H1 (cell line): ENCODE data around the gene XPNPEP2. TPM values are rescaled to one million over a fixed set of nuclear protein-coding genes. Genes with fewer than 3 reads are reported as not detected.

Experiments used
- CTCF ChIA-PET: fragments of 300-600 bp; sonication (Branson Sonifier 250); formaldehyde crosslinking; loops from one replicate; lab custom pipeline; 2021; ENCODE audit not compliant: partially characterized antibody; lab: Charles Lee
- POLR2A ChIA-PET: fragments of 300-600 bp; sonication (Branson Sonifier 250); formaldehyde crosslinking; loops from one replicate; lab custom pipeline; 2021; ENCODE audit warnings: inconsistent platforms; ENCODE audit not compliant: partially characterized antibody; lab: Charles Lee
- DNase-seq, 2 experiments: peaks; one replicate each; pipeline versions ENCODE4 v3.0.0 to v3.0.0-alpha.2; 2010 to 2022; ENCODE audit warnings: low spot score in 2 of 2, low read depth in 1 of 2, mixed read lengths in 1 of 2
- FAIRE-seq: peaks from 2 replicates; lab custom pipeline; 2011; peaks lifted over from hg19 to GRCh38; lab: Jason Lieb, UNC
- H2AFZ ChIP-seq: 2 replicates; pipeline ENCODE4 v1.8.1; 2012; ENCODE audit warnings: low read length, inconsistent platforms
- H2AK5ac ChIP-seq: 2 replicates; pipeline ENCODE4 v1.6.1; 2013; ENCODE audit warnings: low read depth, low read length
- H2BK120ac ChIP-seq: replicated peaks from 2 replicates; pipeline ENCODE3; 2013; ENCODE audit warnings: low read depth, low read length, inconsistent platforms
- H2BK12ac ChIP-seq: 2 replicates; pipeline ENCODE4 v1.6.1; 2013; ENCODE audit warnings: low read depth, low read length
- H2BK15ac ChIP-seq: 2 replicates; pipeline ENCODE4 v1.6.1; 2013; ENCODE audit warnings: low read length
- H2BK20ac ChIP-seq: 2 replicates; pipeline ENCODE4 v1.6.1; 2013; ENCODE audit warnings: low read length
- H2BK5ac ChIP-seq: 2 replicates; pipeline ENCODE4 v1.6.1; 2013; ENCODE audit warnings: low read depth, low read length
- H3K14ac ChIP-seq: 2 replicates; pipeline ENCODE4 v1.6.1; 2013; ENCODE audit warnings: inconsistent platforms; ENCODE audit not compliant: insufficient read length
- H3K18ac ChIP-seq: 2 replicates; pipeline ENCODE4 v1.6.1; 2013; ENCODE audit warnings: low read length; ENCODE audit errors: extremely low read depth
- H3K23ac ChIP-seq: 2 replicates; pipeline ENCODE4 v1.6.1; 2013; ENCODE audit warnings: inconsistent platforms; ENCODE audit not compliant: insufficient read length
- H3K23me2 ChIP-seq: 2 replicates; pipeline ENCODE4 v1.6.1; 2013; ENCODE audit warnings: low read depth, low read length
- H3K27ac ChIP-seq: 2 replicates; pipeline ENCODE4 v1.6.1; 2011; ENCODE audit warnings: low read depth, low read length, inconsistent platforms
- H3K27me3 ChIP-seq, 4 experiments: replicated peaks in 1 of 4; 1 replicate in 1 of 4; 2 replicates in 3 of 4; pipeline versions ENCODE4 v1.6.1 to v1.8.1; 2011 to 2013; ENCODE audit warnings: low read length in 3 of 4, mild to moderate bottlenecking in 3 of 4, inconsistent platforms in 2 of 4, mixed read lengths in 2 of 4, moderate library complexity in 1 of 4; ENCODE audit not compliant: control insufficient read depth in 3 of 4, insufficient read depth in 3 of 4; ENCODE audit errors: extremely low read depth in 1 of 4
- H3K36me3 ChIP-seq, 4 experiments: 2 replicates each; pipeline versions ENCODE4 v1.6.1 to v1.8.1; 2011 to 2013; ENCODE audit warnings: mild to moderate bottlenecking in 4 of 4, low read length in 3 of 4, moderate library complexity in 2 of 4, control low read depth in 1 of 4, inconsistent platforms in 1 of 4; ENCODE audit not compliant: insufficient read depth in 4 of 4, control insufficient read depth in 2 of 4
- H3K4ac ChIP-seq: replicated peaks from 2 replicates; pipeline ENCODE3; 2013; ENCODE audit warnings: low read length, low read depth, mixed read lengths, inconsistent platforms; ENCODE audit not compliant: insufficient read length
- H3K4me1 ChIP-seq, 4 experiments: replicated peaks in 1 of 4; 1 replicate in 1 of 4; 2 replicates in 3 of 4; pipeline versions ENCODE4 v1.6.1 to v1.8.1; 2011 to 2013; ENCODE audit warnings: low read length in 3 of 4, inconsistent platforms in 2 of 4, mixed read lengths in 1 of 4; ENCODE audit not compliant: insufficient read depth in 4 of 4, control insufficient read depth in 3 of 4
- H3K4me2 ChIP-seq, 2 experiments: 2 replicates each; pipeline versions ENCODE4 v1.6.1 to v1.8.1; 2011 to 2013; ENCODE audit warnings: low read depth in 2 of 2, low read length in 2 of 2, control low read depth in 1 of 2, inconsistent platforms in 1 of 2, mild to moderate bottlenecking in 1 of 2; ENCODE audit not compliant: insufficient read depth in 1 of 2
- H3K4me3 ChIP-seq, 4 experiments: fragments of 200-600, 300-600 bp in 1 of 4; sonication (generic), shearing (Covaris generic), sonication (Bioruptor Twin) in 1 of 4; 2 replicates each; pipeline versions ENCODE4 v1.5.1 to v1.8.1; 2011 to 2016; ENCODE audit warnings: low read length in 4 of 4, low read depth in 3 of 4, control low read depth in 2 of 4, inconsistent platforms in 2 of 4, mild to moderate bottlenecking in 2 of 4, mixed read lengths in 1 of 4, moderate library complexity in 1 of 4; ENCODE audit not compliant: insufficient read depth in 2 of 4; ENCODE audit errors: extremely low read depth in 1 of 4
- H3K56ac ChIP-seq: replicated peaks from 2 replicates; pipeline ENCODE3; 2013; ENCODE audit warnings: low read depth, mild to moderate bottlenecking, mixed read lengths, low read length, inconsistent platforms; ENCODE audit not compliant: insufficient read length
- H3K79me1 ChIP-seq: 2 replicates; pipeline ENCODE4 v1.6.1; 2013; ENCODE audit warnings: low read depth, low read length, control low read depth
- H3K79me2 ChIP-seq, 2 experiments: 2 replicates each; pipeline versions ENCODE4 v1.6.1 to v1.8.1; 2012 to 2013; ENCODE audit warnings: low read length in 2 of 2, mild to moderate bottlenecking in 2 of 2, inconsistent platforms in 1 of 2; ENCODE audit not compliant: insufficient read depth in 2 of 2, control insufficient read depth in 1 of 2
- H3K9ac ChIP-seq, 4 experiments: replicated peaks in 1 of 4; 1 replicate in 1 of 4; 2 replicates in 3 of 4; pipeline versions ENCODE4 v1.6.1 to v1.8.1; 2011 to 2013; ENCODE audit warnings: low read depth in 3 of 4, low read length in 3 of 4, control low read depth in 2 of 4, mild to moderate bottlenecking in 2 of 4, moderate library complexity in 2 of 4, inconsistent platforms in 1 of 4; ENCODE audit errors: extremely low read depth in 1 of 4
- H3K9me3 ChIP-seq, 2 experiments: 2 replicates each; pipeline versions ENCODE4 v1.6.1 to v1.8.1; 2012 to 2013; ENCODE audit warnings: mild to moderate bottlenecking in 2 of 2, moderate library complexity in 2 of 2, control low read depth in 1 of 2, inconsistent platforms in 1 of 2, low read depth in 1 of 2, low read length in 1 of 2, mixed read lengths in 1 of 2; ENCODE audit not compliant: insufficient read depth in 2 of 2
- H4K20me1 ChIP-seq, 2 experiments: replicated peaks in 1 of 2; 2 replicates each; pipeline versions ENCODE3 to v1.8.1; 2011 to 2013; ENCODE audit warnings: inconsistent platforms in 2 of 2, low read length in 2 of 2, mild to moderate bottlenecking in 1 of 2; ENCODE audit not compliant: insufficient read depth in 2 of 2, control insufficient read depth in 1 of 2
- H4K5ac ChIP-seq: 2 replicates; pipeline ENCODE4 v1.6.1; 2013; ENCODE audit warnings: low read length, low read depth, mixed read lengths, inconsistent platforms; ENCODE audit not compliant: insufficient read length
- H4K8ac ChIP-seq: 2 replicates; pipeline ENCODE4 v1.8.0; 2013; ENCODE audit warnings: mild to moderate bottlenecking, moderate library complexity, low read length, inconsistent platforms; ENCODE audit not compliant: insufficient read depth; ENCODE audit errors: extremely low read depth
- H4K91ac ChIP-seq: replicated peaks from 2 replicates; pipeline ENCODE3; 2013; ENCODE audit warnings: low read length, mixed read lengths, inconsistent platforms; ENCODE audit not compliant: insufficient read length
- HDAC6 ChIP-seq: IDR thresholded peaks from one replicate; pipeline ENCODE4 v1.7.1; 2012; ENCODE audit warnings: low read depth, mild to moderate bottlenecking, inconsistent platforms, low read length, moderate library complexity
- JUN ChIP-seq: IDR thresholded peaks from 2 replicates; pipeline ENCODE4 v1.6.1; 2011; ENCODE audit warnings: low read depth, mild to moderate bottlenecking, improper control_type of control experiment, low read length
- POLR2A ChIP-seq, 2 experiments: IDR thresholded peaks; 1 replicate in 1 of 2; 2 replicates in 1 of 2; pipeline ENCODE4 v1.6.1; 2011; ENCODE audit warnings: low read depth in 2 of 2, low read length in 2 of 2, mild to moderate bottlenecking in 2 of 2; ENCODE audit errors: control extremely low read depth in 1 of 2
- SUZ12 ChIP-seq: fragments of 200-600 bp; sonication (generic); IDR thresholded peaks from 2 replicates; pipeline ENCODE4 v1.6.1; 2012; ENCODE audit warnings: mild to moderate bottlenecking, inconsistent platforms, low read length, moderate library complexity, mixed read lengths
- TAF7 ChIP-seq: optimal IDR thresholded peaks from 2 replicates; pipeline ENCODE3; 2011; ENCODE audit warnings: low read depth, mild to moderate bottlenecking, inconsistent platforms, low read length, moderate library complexity, borderline replicate concordance
- WGBS, 2 experiments: shearing (Covaris generic) in 1 of 2; methylation state at CpG; one replicate each; pipeline versions ENCODE4 v1.1.6 to v1.1.7; 2013 to 2015; ENCODE audit warnings: low lambda C conversion rate in 2 of 2, mixed read lengths in 2 of 2, inconsistent platforms in 1 of 2, low coverage in 1 of 2, missing lambda C conversion rate in 1 of 2; ENCODE audit not compliant: insufficient replicate concordance in 2 of 2, insufficient coverage in 1 of 2, insufficient read length in 1 of 2; ENCODE audit errors: extremely low coverage in 1 of 2, missing lambda C conversion rate in 1 of 2; 5-methylcytosine and 5-hydroxymethylcytosine counted together
- polyA plus RNA-seq, 7 experiments: library from polyadenylated mRNA; depleted of rRNA in 3 of 7; stranded (reverse) in 5 of 7; unstranded in 2 of 7; fragments of >200 nt in 5 of 7; fragments of 200-250 nt in 2 of 7; gene quantifications; 1 replicate in 5 of 7; 2 replicates in 1 of 7; 4 replicates in 1 of 7; pipeline versions ENCODE4 v1.2.1 to v1.2.3, GENCODE V29; 2011 to 2013; ENCODE audit warnings: missing spikeins in 2 of 7, mixed read lengths in 2 of 7
- total RNA-seq: library from RNA; stranded (reverse); fragmentation: NEBNext Ultra II Directional; extraction: Animal tissue kit (Norgen Biotek cat#: 25700); gene quantifications from 2 replicates; pipeline ENCODE4 v1.2.1, GENCODE V29; 2021

The XPNPEP2 gene
- total and polyA plus RNA-seq, 2 of the 8 experiments (the other 6 are each of a cell fraction or from before 2014, with no cell fraction given): 0.27 TPM; not detected in 1

GRCh38 chrX:129747533-129747932 is 8.8 kb downstream of the XPNPEP2 start:
- Histone ChIP-seq H3K23me2 (no peaks in the 10 kb centered on the region), H3K56ac (no peak overlapping the region), H3K4ac (no peak overlapping the region), H4K91ac (no peak overlapping the region), H3K4me2 (no peak overlapping the region), H2AK5ac (no peak overlapping the region), H2BK15ac (no peak overlapping the region), H3K36me3 (no peaks in the 10 kb centered on the region), H3K23ac (no peak overlapping the region), H2BK20ac (no peak overlapping the region), H3K79me2 (no peaks in the 10 kb centered on the region), H4K5ac (no peak overlapping the region), H3K18ac (no peak overlapping the region), H3K27me3 (no peaks in the 10 kb centered on the region), H3K4me3 (no peak overlapping the region), H2BK120ac (no peak overlapping the region), H4K8ac (no peak overlapping the region), H3K27ac (no peak overlapping the region), H3K4me1 (0 out of 7 replicates have a peak, but pooled peaks cover 0 to 2% (median under 1%) of the 10 kb centered on the region in 4 experiments), H2BK5ac (no peak overlapping the region), H3K79me1 (no peaks in the 10 kb centered on the region), H3K14ac (no peak overlapping the region), H2BK12ac (no peak overlapping the region), H4K20me1 (no peaks in the 10 kb centered on the region), H2AFZ (no peak overlapping the region), H3K9me3 (no peaks in the 10 kb centered on the region), H3K9ac (no peak overlapping the region)
- no peak for DNase-seq
- ChIA-PET POLR2A (interaction anchor here (0.6 kb wide), 1 partner anchor 111 kb away, joined by 4 read pairs; no protein-coding TSS in a partner anchor), CTCF (interaction anchor here (0.5 to 3.2 kb wide), 3 partner anchors 9 to 141 kb away, joined by 3 to 11 read pairs (median 3); no protein-coding TSS in a partner anchor)
- 92% methylated on average over 4 of the region's 4 CpGs; no CpG with 5 or more reads in 1 of the 2 experiments for WGBS, 2 experiments
- FAIRE-seq: no peak
- TF ChIP-seq SUZ12 (no peak), TAF7 (no peak), JUN (no peak), HDAC6 (no peak), POLR2A (IDR thresholded peaks at IDR 0.05; ENCODE audit: control extremely low read depth in 1 of 2, low read depth in 2 of 2, low read length in 2 of 2) (no peak)
